Uterus (tissue), 4 donors: ENCODE measurements around the gene LRCH3. TPM values are rescaled to one million over a fixed set of nuclear protein-coding genes. Genes with fewer than 3 reads are reported as not detected.

Source experiments
- DNase-seq, 2 donors: peaks; one replicate each; pipeline ENCODE4 v3.0.0-alpha.2; 2019 to 2020
- H3K27ac ChIP-seq, 2 donors: fragments of 200-600 bp; sonication (generic); 1 replicate in 1 of 2; 2 replicates in 1 of 2; pipeline ENCODE4 v1.5.1; 2016 to 2018
- H3K27me3 ChIP-seq, 2 donors: fragments of 200-600 bp; sonication (generic); one replicate each; pipeline ENCODE4 v1.5.1; 2018 to 2019; ENCODE audit warnings: control low read depth in 1 of 2
- H3K36me3 ChIP-seq, 2 donors: fragments of 200-600 bp; sonication (generic); one replicate each; pipeline ENCODE4 v1.5.1; 2019; ENCODE audit warnings: control low read depth in 1 of 2
- H3K4me1 ChIP-seq, 2 donors: fragments of 200-600 bp; sonication (generic); one replicate each; pipeline ENCODE4 v1.5.1; 2018 to 2019; ENCODE audit warnings: control low read depth in 1 of 2
- H3K4me3 ChIP-seq, 2 donors: fragments of 200-600 bp; sonication (generic); 1 replicate in 1 of 2; 2 replicates in 1 of 2; pipeline ENCODE4 v1.5.1; 2018 to 2019; ENCODE audit warnings: mild to moderate bottlenecking in 1 of 2
- H3K9me3 ChIP-seq, 2 donors: fragments of 200-600 bp; sonication (generic); one replicate each; pipeline ENCODE4 v1.5.1; 2019; ENCODE audit warnings: control low read depth in 1 of 2
- POLR2A ChIP-seq, 2 donors: fragments of 450-650 bp; IDR thresholded peaks; one replicate each; pipeline ENCODE4 v1.6.1; 2016; ENCODE audit warnings: antibody characterized with exemption in 2 of 2, mild to moderate bottlenecking in 1 of 2, moderate library complexity in 1 of 2
- intact Hi-C: fragments of 100-400 bp; cut with DNase I; formaldehyde crosslinking; loops from one replicate; pipeline ENCODE4 v1.15.1; 2023; ENCODE audit warnings: low total_unique reads
- total RNA-seq, 4 donors: library from RNA; depleted of rRNA in 3 of 4; stranded (reverse); fragments of >200 nt in 3 of 4; gene quantifications; one replicate each; pipeline versions ENCODE4 v1.1.0 to v1.2.4, GENCODE V29; 2014 to 2023
- TF ChIP-seq, protein P1 (sequence below), 4 experiments: fragments of 200-600 bp in 2 of 4; fragments of 450-650 bp in 2 of 4; sonication (generic) in 2 of 4; IDR thresholded peaks; one replicate each; pipeline ENCODE4 v1.5.1; 2016 to 2019; ENCODE audit warnings: antibody characterized with exemption in 4 of 4, mild to moderate bottlenecking in 2 of 4, moderate library complexity in 1 of 4
- donor health status: DM: yes; HTN: yes; CAD: no.

LRCH3 gene
- total RNA-seq, 4 donors from 2014 or later = 73.5 to 108 (median 100) TPM

DNA sequence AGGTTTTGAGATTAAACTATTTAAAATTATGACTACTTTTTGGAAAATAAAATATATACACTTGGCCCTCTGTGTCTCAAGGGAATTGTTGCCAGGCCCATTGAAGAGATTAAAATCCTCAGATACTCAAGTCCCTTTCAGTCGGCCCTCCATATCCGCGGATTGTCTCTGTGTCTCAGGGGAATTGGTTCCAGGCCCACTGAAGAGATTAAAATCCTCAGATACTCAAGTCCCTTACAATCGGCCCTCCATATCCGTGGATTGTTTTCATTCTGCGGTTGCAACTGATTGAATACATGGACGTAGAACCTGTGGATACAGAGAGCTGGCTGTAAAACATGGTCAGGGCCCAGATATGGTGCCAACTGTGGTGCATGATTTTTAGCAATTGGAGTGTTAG is 15.7 kb upstream of the LRCH3 start:
- TF ChIP-seq POLR2A (IDR thresholded peaks at IDR 0.05) = no peak
- TF ChIP-seq, protein P1, sequence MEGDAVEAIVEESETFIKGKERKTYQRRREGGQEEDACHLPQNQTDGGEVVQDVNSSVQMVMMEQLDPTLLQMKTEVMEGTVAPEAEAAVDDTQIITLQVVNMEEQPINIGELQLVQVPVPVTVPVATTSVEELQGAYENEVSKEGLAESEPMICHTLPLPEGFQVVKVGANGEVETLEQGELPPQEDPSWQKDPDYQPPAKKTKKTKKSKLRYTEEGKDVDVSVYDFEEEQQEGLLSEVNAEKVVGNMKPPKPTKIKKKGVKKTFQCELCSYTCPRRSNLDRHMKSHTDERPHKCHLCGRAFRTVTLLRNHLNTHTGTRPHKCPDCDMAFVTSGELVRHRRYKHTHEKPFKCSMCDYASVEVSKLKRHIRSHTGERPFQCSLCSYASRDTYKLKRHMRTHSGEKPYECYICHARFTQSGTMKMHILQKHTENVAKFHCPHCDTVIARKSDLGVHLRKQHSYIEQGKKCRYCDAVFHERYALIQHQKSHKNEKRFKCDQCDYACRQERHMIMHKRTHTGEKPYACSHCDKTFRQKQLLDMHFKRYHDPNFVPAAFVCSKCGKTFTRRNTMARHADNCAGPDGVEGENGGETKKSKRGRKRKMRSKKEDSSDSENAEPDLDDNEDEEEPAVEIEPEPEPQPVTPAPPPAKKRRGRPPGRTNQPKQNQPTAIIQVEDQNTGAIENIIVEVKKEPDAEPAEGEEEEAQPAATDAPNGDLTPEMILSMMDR (IDR thresholded peaks at IDR 0.05) = no peak
- no peak overlapping the region for H3K27ac ChIP-seq
- intact Hi-C loops = no loop called here
- no peak for DNase-seq
- H3K36me3 ChIP-seq = no peaks in the 10 kb centered on the region
- no peaks in the 10 kb centered on the region for H3K9me3 ChIP-seq
- H3K4me3 ChIP-seq = no peak overlapping the region
- H3K4me1 ChIP-seq = no peaks in the 10 kb centered on the region
- no peaks in the 10 kb centered on the region for H3K27me3 ChIP-seq

DNA sequence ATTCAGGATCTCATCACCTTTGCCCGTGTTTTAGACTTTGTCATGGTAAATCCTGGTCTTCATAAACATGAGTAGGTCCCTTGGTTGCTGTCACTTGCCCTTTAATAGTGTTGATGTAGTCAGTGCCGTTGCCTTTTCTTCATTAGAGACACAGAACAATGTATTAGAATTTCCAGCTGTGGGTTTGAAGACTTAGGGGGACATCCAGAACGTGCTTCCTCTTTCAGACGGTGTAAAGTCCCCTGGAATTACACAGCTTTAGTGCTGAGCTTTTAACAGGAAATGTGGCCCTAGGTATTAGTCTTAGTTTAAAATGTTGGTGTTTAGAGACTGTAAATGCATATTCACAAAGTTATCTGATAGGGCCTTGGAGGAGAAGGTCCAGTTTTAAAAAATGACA is 8.8 kb upstream of the LRCH3 start:
- no peaks in the 10 kb centered on the region for H3K27me3 ChIP-seq
- H3K36me3 ChIP-seq = no peaks in the 10 kb centered on the region
- H3K4me1 ChIP-seq = no peaks in the 10 kb centered on the region
- intact Hi-C loops = no loop called here
- H3K4me3 ChIP-seq = no peak overlapping the region
- H3K9me3 ChIP-seq = no peaks in the 10 kb centered on the region
- H3K27ac ChIP-seq = no peak overlapping the region
- TF ChIP-seq, protein P1 (IDR thresholded peaks at IDR 0.05) = no peak
- TF ChIP-seq POLR2A (IDR thresholded peaks at IDR 0.05) = no peak
- no peak for DNase-seq

DNA sequence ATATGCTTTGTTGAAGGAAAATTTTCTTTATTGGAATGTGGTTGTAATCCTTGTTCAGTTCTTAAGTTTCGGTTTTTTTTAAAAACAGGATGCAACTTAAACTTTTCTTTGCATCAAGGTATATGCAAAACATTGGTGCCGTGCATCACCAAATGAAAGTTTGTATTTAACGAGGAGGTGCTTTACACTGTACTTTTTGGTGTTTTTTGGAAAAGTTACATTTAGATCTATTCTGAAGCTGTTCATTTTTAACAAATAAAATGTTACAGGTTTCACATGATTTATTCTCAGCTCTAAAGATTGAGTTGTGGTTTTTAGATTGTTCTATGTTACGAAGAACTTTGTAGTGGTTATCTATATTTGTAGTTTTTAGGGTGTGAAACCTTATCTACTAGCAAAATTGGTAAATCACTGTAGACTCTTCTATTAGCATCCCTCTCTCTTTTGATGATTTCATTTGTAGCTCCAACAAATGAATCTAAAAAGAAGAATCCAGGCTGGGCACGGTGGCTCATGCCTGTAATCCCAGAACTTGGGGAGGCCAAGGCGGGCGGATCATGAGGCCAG is 7.0 kb upstream of the LRCH3 start:
- Histone ChIP-seq H3K27ac (no peak overlapping the region), H3K9me3 (no peaks in the 10 kb centered on the region), H3K4me3 (no peak overlapping the region), H3K4me1 (no peaks in the 10 kb centered on the region), H3K36me3 (no peaks in the 10 kb centered on the region), H3K27me3 (no peaks in the 10 kb centered on the region)
- no peak for DNase-seq
- TF ChIP-seq POLR2A (IDR thresholded peaks at IDR 0.05) = no peak
- TF ChIP-seq, protein P1 (IDR thresholded peaks at IDR 0.05) = no peak
- intact Hi-C loops = no loop called here

DNA sequence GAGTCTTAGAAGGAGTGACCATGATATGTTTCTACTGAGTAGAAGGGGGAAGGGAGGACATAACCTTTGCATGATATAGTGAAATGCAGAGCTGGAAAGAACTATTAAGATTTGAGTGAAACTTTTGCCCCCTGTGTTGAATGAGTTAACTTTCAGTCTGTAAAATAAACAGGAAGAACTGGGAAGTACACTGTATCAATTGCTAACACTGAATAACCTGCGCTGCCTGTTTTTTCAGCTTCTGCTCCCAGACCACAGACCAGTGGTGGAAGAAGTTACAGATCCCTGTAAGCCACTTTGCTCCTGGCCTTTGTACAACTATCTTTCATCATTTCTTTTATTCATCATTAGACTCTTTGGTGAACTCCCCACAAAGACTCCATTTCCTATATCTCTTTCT is 3.6 kb upstream of the LRCH3 start:
- no peak overlapping the region for H3K27ac ChIP-seq
- intact Hi-C loops = no loop called here
- no peak overlapping the region for H3K4me3 ChIP-seq
- H3K27me3 ChIP-seq = no peaks in the 10 kb centered on the region
- DNase-seq = no peak
- no peaks in the 10 kb centered on the region for H3K36me3 ChIP-seq
- no peak for TF ChIP-seq POLR2A (IDR thresholded peaks at IDR 0.05)
- TF ChIP-seq, protein P1 (IDR thresholded peaks at IDR 0.05) = no peak
- no peaks in the 10 kb centered on the region for H3K9me3 ChIP-seq
- H3K4me1 ChIP-seq = no peaks in the 10 kb centered on the region

DNA sequence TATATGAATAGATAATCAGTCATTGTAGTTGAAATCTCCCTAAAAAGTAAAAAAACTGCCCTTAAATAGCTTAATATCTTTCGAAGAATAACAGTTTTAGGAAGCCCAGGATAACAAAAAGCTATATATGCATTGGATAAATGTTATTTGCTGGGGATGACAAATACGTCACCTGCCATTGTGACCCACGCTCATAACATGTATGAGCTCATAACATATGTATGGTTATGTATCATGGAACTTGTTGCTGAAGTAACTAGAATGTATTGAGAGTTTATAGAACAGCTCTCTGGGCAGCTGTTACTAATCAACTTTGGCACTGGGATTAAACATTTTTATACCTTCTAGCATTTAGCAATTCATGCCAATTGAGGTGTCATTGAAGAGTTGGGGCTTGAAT is 1.7 kb upstream of the LRCH3 start:
- DNase-seq = no peak
- no peaks in the 10 kb centered on the region for H3K27me3 ChIP-seq
- no peaks in the 10 kb centered on the region for H3K9me3 ChIP-seq
- no peaks in the 10 kb centered on the region for H3K36me3 ChIP-seq
- intact Hi-C loops = no loop called here
- peaks cover 0 to 4% of the 10 kb centered on the region in 2 donors for H3K4me1 ChIP-seq
- H3K4me3 ChIP-seq = no peak overlapping the region
- TF ChIP-seq POLR2A (IDR thresholded peaks at IDR 0.05) = no peak
- TF ChIP-seq, protein P1 (IDR thresholded peaks at IDR 0.05) = no peak
- H3K27ac ChIP-seq = no peak overlapping the region
